ENCODE measurements around the gene ABCG1.

GRCh38 chr21:42237161-42237560 is 18.2 kb downstream of the ABCG1 start:
- TF ChIP-seq POLR2AphosphoS5 (IDR thresholded peaks at IDR 0.05) (no peak), POLR2A (IDR thresholded peaks at IDR 0.05) (no peak)

All from suprapubic skin (tissue), 4 donors.